Erythroblast (primary cell): ENCODE data around the gene MAU2.

Experiments used
- GATA1 ChIP-seq: IDR thresholded peaks from 2 replicates; pipeline ENCODE4 v1.6.1; 2011; ENCODE audit warnings: low read depth, mild to moderate bottlenecking, control low read depth, low read length, moderate library complexity
- POLR2A ChIP-seq: IDR thresholded peaks from 2 replicates; pipeline ENCODE4 v1.6.1; 2011; ENCODE audit warnings: mild to moderate bottlenecking, low read length

DNA sequence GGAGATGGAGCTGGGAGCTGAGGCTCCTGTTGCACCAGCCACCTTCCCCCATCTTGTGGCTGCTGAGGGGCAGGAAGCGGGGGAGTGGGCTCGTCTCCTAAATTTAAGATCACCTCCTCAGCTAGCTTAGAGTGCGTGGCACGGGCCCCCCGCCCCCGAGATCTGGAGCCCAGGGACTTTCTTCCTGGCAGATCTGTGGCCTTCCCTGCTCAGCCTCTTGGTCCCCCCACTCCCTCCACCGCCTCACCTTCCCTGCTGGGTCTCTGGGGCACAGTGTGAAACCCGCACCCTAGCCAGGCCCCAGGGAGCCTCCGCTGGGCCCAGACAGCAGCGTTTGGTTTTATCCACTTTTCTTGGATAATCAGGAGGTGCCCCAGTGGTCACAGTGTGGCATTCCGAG lies 35.9 kb downstream of the MAU2 start:
- TF ChIP-seq POLR2A (no peak), GATA1 (no peak)
